GM23248 (cell line): Measurements from ENCODE around the gene IQCK. TPM values are rescaled to one million over a fixed set of nuclear protein-coding genes. Genes with fewer than 3 reads are reported as not detected.

Experiments used
- DNase-seq: peaks from one replicate; pipeline ENCODE4 v3.0.0-alpha.2; 2015
- H2AFZ ChIP-seq: fragments of 200-600 bp; sonication (generic); 2 replicates; pipeline ENCODE4 v1.6.1; 2016; ENCODE audit warnings: antibody characterized with exemption
- H3F3A ChIP-seq: fragments of 200-600 bp; sonication (generic); 2 replicates; pipeline ENCODE4 v1.6.1; 2016; ENCODE audit warnings: mild to moderate bottlenecking, antibody characterized with exemption, mixed run types; ENCODE audit not compliant: insufficient read depth
- H3K27ac ChIP-seq: fragments of 200-600 bp; sonication (generic); 2 replicates; pipeline ENCODE4 v1.5.1; 2016; ENCODE audit warnings: mild to moderate bottlenecking
- H3K27me3 ChIP-seq: fragments of 200-600 bp; sonication (generic); replicated peaks from 2 replicates; pipeline ENCODE4 v1.6.1; 2016; ENCODE audit warnings: mild to moderate bottlenecking; ENCODE audit not compliant: insufficient read depth
- H3K36me3 ChIP-seq: fragments of 200-600 bp; sonication (generic); 2 replicates; pipeline ENCODE4 v1.6.1; 2016; ENCODE audit warnings: low read depth, mild to moderate bottlenecking
- H3K4me1 ChIP-seq: fragments of 200-600 bp; sonication (generic); 2 replicates; pipeline ENCODE4 v1.6.1; 2016; ENCODE audit warnings: mild to moderate bottlenecking; ENCODE audit not compliant: insufficient read depth
- H3K4me2 ChIP-seq: fragments of 200-600 bp; sonication (generic); one replicate; pipeline ENCODE4 v1.6.1; 2016; ENCODE audit warnings: mild to moderate bottlenecking; ENCODE audit not compliant: unreplicated experiment
- H3K4me3 ChIP-seq: fragments of 200-600 bp; sonication (generic); 2 replicates; pipeline ENCODE4 v1.5.1; 2016; ENCODE audit warnings: mild to moderate bottlenecking
- H3K79me2 ChIP-seq: fragments of 200-600 bp; sonication (generic); 2 replicates; pipeline ENCODE4 v1.6.1; 2016; ENCODE audit warnings: mild to moderate bottlenecking; ENCODE audit not compliant: insufficient read depth
- H3K9ac ChIP-seq: fragments of 200-600 bp; sonication (generic); 2 replicates; pipeline ENCODE4 v1.6.1; 2016; ENCODE audit warnings: mild to moderate bottlenecking
- H3K9me2 ChIP-seq: fragments of 200-600 bp; sonication (generic); 2 replicates; pipeline ENCODE4 v1.6.1; 2016; ENCODE audit warnings: mixed run types, mild to moderate bottlenecking, moderate library complexity; ENCODE audit not compliant: insufficient read depth
- H3K9me3 ChIP-seq: fragments of 200-600 bp; sonication (generic); one replicate; pipeline ENCODE4 v1.6.1; 2017; ENCODE audit warnings: low read depth
- H4K20me1 ChIP-seq: fragments of 200-600 bp; sonication (generic); 2 replicates; pipeline ENCODE4 v1.6.0; 2016; ENCODE audit not compliant: insufficient read depth
- EZH2 ChIP-seq: fragments of 200-600 bp; sonication (generic); IDR thresholded peaks from 2 replicates; pipeline ENCODE4 v1.6.1; 2018; ENCODE audit warnings: antibody characterized with exemption, mild to moderate bottlenecking; ENCODE audit not compliant: insufficient read depth, poor library complexity, severe bottlenecking
- EZH2phosphoT487 ChIP-seq: fragments of 200-600 bp; sonication (generic); IDR thresholded peaks from 2 replicates; pipeline ENCODE4 v1.6.1; 2018; ENCODE audit warnings: antibody characterized with exemption, moderate library complexity, mild to moderate bottlenecking, low read depth; ENCODE audit not compliant: insufficient read depth
- WGBS, 2 experiments: methylation state at CpG; one replicate each; pipeline ENCODE4 v1.1.6; 2015 to 2017; ENCODE audit warnings: low lambda C conversion rate in 2 of 2, low coverage in 1 of 2; ENCODE audit errors: missing lambda C conversion rate in 2 of 2; 5-methylcytosine and 5-hydroxymethylcytosine counted together
- in situ Hi-C: fragments of 300-500 bp; cut with MboI; formaldehyde crosslinking; loops from 2 replicates; pipeline ENCODE4 v1.15.0; 2020
- polyA plus RNA-seq: library from polyadenylated mRNA; unstranded; fragments of >200 nt; fragmentation: Nextera tagmentation; extraction: Ambion mirVana; gene quantifications from 2 replicates; pipeline ENCODE4 v1.2.1, GENCODE V29; 2016
- total RNA-seq: library from RNA; depleted of rRNA; stranded (reverse); fragments of >200 nt; shearing (Covaris generic); gene quantifications from 2 replicates; pipeline ENCODE4 v1.2.3, GENCODE V29; 2014

Gene IQCK
- total and polyA plus RNA-seq, 2 experiments from 2014 or later = 9.7 to 9.8 TPM

DNA sequence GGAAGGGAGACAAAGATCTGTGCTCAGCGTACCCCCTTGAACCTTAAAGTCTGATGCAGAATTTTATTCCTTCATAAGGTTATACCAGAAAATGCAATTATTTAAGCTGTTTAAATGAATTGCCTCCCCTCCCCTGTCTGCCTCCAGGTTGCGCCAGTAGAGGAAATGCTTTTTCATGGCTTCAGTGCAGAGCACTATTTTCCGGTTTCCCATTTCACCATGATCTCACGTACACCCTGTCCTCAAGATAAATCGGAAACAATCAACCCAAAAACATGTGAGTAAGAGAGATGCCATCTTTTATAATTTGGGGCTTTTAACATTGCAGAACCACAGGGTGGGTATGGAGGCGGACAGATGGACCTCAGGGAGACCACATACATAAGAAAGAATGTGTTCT, 15.5 kb downstream of the IQCK start:
- Histone ChIP-seq H3K9ac (no peak overlapping the region), H3K27ac (no peak overlapping the region), H3K4me3 (no peak overlapping the region), H2AFZ (no peak overlapping the region), H3K4me2 (no peak overlapping the region), H3K36me3 (no peaks in the 10 kb centered on the region), H3K79me2 (no peaks in the 10 kb centered on the region), H3K4me1 (no peaks in the 10 kb centered on the region), H3K27me3 (no peaks in the 10 kb centered on the region), H3K9me2 (no peaks in the 10 kb centered on the region), H3K9me3 (no peaks in the 10 kb centered on the region), H3F3A (no peaks in the 10 kb centered on the region), H4K20me1 (no peaks in the 10 kb centered on the region)
- no peak for DNase-seq
- TF ChIP-seq EZH2 = no peak
- no peak for TF ChIP-seq EZH2phosphoT487
- in situ Hi-C loops = loop anchor here (25.0 kb wide), 1 partner anchor 104 kb away; no protein-coding TSS in a partner anchor
- WGBS, 2 experiments = 90 to 94% methylated on average over 6 of the region's 6 CpGs

DNA sequence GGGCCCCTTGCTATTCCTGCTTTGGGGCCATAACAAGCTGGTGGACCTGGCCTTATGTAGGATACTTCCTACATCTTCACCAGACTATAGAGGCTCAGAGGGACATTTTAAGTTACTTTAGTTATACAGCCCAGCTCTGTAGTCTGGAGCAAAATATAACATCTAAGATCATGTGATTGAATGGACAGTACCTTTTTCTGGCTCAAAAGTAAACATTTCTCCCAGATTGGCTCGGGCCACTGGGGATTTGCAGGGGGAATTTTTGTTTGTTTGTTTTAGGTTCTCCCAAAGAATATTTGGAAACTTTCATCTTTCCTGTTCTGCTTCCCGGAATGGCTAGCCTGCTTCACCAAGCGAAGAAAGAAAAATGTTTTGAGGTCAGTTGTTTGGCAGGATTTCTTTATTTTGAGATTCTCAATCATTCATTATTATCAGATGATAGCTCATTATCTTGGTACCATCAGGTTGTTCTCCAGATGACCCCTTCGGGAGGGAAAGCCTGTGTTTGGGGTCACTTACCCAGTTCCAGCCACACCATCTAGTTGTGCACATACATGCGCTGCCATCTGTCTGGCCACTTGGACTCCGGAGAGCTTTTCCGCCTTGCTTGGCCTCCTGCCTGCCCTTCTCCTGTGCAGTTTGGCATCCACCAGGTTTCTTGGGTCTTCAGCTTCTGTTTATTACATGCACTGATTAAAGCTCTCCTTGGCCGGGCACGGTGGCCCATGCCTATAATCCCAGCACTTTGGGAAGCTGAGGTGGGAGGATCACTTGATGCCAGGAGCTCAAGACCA, 17.2 kb downstream of the IQCK start:
- no peaks in the 10 kb centered on the region for H3F3A ChIP-seq
- no peak overlapping the region for H3K9ac ChIP-seq
- no peaks in the 10 kb centered on the region for H3K27me3 ChIP-seq
- no peak for TF ChIP-seq EZH2phosphoT487
- no peak for TF ChIP-seq EZH2
- H2AFZ ChIP-seq = no peak overlapping the region
- H3K4me1 ChIP-seq = no peaks in the 10 kb centered on the region
- H4K20me1 ChIP-seq = no peaks in the 10 kb centered on the region
- no peak for DNase-seq
- WGBS, 2 experiments = 91 to 94% methylated on average over 9 of the region's 9 CpGs
- H3K9me2 ChIP-seq = no peaks in the 10 kb centered on the region
- H3K4me2 ChIP-seq = no peak overlapping the region
- no peaks in the 10 kb centered on the region for H3K79me2 ChIP-seq
- no peaks in the 10 kb centered on the region for H3K36me3 ChIP-seq
- no peak overlapping the region for H3K4me3 ChIP-seq
- in situ Hi-C loops = loop anchor here (25.0 kb wide), 1 partner anchor 102 kb away; no protein-coding TSS in a partner anchor
- H3K27ac ChIP-seq = no peak overlapping the region
- no peaks in the 10 kb centered on the region for H3K9me3 ChIP-seq

DNA sequence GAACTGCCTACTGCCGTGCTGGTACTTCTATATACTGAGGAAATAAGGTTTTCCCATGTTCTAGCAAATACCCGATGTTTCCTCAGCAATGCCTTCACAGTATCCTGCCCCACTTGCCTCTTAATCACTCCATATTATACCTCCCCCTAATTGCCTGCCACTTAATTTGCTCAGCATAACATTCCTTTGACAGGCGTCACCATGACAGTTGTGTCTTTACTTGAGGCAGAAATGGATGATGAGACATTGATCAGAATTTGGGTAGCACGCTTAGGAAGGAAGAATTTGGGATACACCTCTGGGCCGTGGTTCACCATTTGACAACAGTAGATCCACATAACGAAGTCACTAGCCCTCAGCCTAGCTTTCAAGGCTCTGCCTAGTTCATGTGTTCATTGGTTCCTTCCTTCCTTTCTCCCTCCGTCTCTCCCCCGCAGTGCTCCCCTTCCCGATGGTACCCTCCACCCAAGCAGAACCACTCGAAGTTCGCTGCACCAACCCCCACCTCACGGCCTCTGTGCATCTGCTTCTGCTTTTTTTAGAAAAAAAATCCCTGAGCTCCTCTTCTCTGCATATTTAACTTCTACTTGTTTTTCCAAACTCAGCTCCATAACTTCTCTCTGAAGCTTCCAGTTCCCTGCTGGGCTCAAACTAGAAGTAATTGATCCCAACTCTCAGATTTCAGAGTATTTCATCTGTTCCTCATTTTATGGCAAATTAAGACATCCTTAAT, 19.4 kb downstream of the IQCK start:
- H3K79me2 ChIP-seq = no peaks in the 10 kb centered on the region
- H3F3A ChIP-seq = no peaks in the 10 kb centered on the region
- 82 to 83% methylated on average over 12 of the region's 12 CpGs for WGBS, 2 experiments
- DNase-seq = no peak
- H3K9me3 ChIP-seq = no peaks in the 10 kb centered on the region
- H3K9ac ChIP-seq = no peak overlapping the region
- H3K36me3 ChIP-seq = no peaks in the 10 kb centered on the region
- H4K20me1 ChIP-seq = no peaks in the 10 kb centered on the region
- H3K9me2 ChIP-seq = no peaks in the 10 kb centered on the region
- in situ Hi-C loops = loop anchor here (25.0 kb wide), 1 partner anchor 100 kb away; no protein-coding TSS in a partner anchor
- no peak overlapping the region for H2AFZ ChIP-seq
- no peak overlapping the region for H3K27ac ChIP-seq
- no peaks in the 10 kb centered on the region for H3K4me1 ChIP-seq
- no peaks in the 10 kb centered on the region for H3K27me3 ChIP-seq
- no peak overlapping the region for H3K4me2 ChIP-seq
- TF ChIP-seq EZH2 = no peak
- no peak for TF ChIP-seq EZH2phosphoT487
- no peak overlapping the region for H3K4me3 ChIP-seq

DNA sequence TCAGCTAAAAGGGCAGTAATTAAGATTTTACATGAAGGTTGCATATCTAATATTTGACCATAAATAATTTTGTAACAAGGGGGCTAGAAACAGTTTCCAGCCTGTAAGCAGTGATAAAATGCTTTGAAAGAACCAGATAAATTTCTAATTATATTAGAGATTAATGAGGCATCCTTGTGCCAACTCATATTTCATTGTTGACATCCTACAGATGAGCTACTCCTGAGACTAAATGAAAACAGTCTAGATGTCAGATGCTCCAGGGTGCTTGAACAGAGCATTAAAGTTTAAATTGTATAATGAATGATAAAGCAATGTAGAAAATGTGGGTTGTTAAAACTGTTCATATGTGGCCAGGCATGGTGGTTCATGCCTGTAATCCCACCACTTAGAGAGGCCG, 23.3 kb downstream of the IQCK start:
- no peaks in the 10 kb centered on the region for H3K27me3 ChIP-seq
- H3K9me2 ChIP-seq = no peaks in the 10 kb centered on the region
- no peak overlapping the region for H2AFZ ChIP-seq
- H3K4me1 ChIP-seq = peaks cover 4% of the 10 kb centered on the region
- TF ChIP-seq EZH2 (no peak), EZH2phosphoT487 (no peak)
- H3K79me2 ChIP-seq = no peaks in the 10 kb centered on the region
- in situ Hi-C loops = loop anchor here (25.0 kb wide), 1 partner anchor 96 kb away; no protein-coding TSS in a partner anchor
- WGBS, 2 experiments = 80 to 97% methylated on average over 1 of the region's 1 CpG
- H3K9ac ChIP-seq = no peak overlapping the region
- H3K9me3 ChIP-seq = no peaks in the 10 kb centered on the region
- H3K36me3 ChIP-seq = no peaks in the 10 kb centered on the region
- no peaks in the 10 kb centered on the region for H4K20me1 ChIP-seq
- DNase-seq = no peak
- no peak overlapping the region for H3K27ac ChIP-seq
- no peak overlapping the region for H3K4me2 ChIP-seq
- H3K4me3 ChIP-seq = no peak overlapping the region
- H3F3A ChIP-seq = peaks cover 6% of the 10 kb centered on the region; the same call in 1 of the 2 replicates
